ENCODE data around the gene ZBTB32. TPM values are rescaled to one million over a fixed set of nuclear protein-coding genes. Genes with fewer than 3 reads are reported as not detected.

Gene ZBTB32
- total and polyA plus RNA-seq, 3 donors from 2014 or later, result 26.1 to 125 (median 32.5) TPM

DNA sequence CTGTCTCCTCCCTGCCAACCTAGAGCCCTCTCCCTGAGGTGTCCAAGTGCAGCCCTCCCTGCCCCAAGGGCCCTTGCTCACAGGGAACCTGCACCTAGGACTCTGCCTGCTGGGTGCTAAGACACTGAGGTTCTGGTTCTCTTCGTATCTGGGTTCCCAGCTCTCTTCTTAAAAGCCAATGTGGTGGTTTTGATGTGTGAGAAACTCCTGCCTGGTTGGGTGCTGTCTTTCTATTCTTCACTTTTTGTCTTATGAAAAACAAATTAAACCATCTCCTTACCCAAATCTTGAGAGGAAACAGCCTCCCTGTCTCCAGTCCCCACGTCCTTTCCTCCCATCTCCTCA, 9.1 kb downstream of the ZBTB32 start:
- no peak for DNase-seq
- intact Hi-C loops (cut with DNase I; ENCODE audit: low total_unique reads), result loop anchor here (10.0 kb wide), 1 partner anchor 169 kb away; the partner anchor contains the start of gene TMEM147
- H3K36me3 ChIP-seq (ENCODE audit: low read depth, missing control alignments), result no peaks in the 10 kb centered on the region
- TF ChIP-seq CTCF (IDR thresholded peaks at IDR 0.05) (no peak), POLR2A (IDR thresholded peaks at IDR 0.05) (no peak)
- WGBS, 2 donors, result 80 to 94% methylated on average over 2 of the region's 2 CpGs
- no peak overlapping the region for H3K27ac ChIP-seq
- H3K27me3 ChIP-seq, result no peaks in the 10 kb centered on the region
- peaks cover 10% of the 10 kb centered on the region for H3K4me1 ChIP-seq
- H3K9me3 ChIP-seq, result no peaks in the 10 kb centered on the region
- no peak overlapping the region for H3K4me3 ChIP-seq

DNA sequence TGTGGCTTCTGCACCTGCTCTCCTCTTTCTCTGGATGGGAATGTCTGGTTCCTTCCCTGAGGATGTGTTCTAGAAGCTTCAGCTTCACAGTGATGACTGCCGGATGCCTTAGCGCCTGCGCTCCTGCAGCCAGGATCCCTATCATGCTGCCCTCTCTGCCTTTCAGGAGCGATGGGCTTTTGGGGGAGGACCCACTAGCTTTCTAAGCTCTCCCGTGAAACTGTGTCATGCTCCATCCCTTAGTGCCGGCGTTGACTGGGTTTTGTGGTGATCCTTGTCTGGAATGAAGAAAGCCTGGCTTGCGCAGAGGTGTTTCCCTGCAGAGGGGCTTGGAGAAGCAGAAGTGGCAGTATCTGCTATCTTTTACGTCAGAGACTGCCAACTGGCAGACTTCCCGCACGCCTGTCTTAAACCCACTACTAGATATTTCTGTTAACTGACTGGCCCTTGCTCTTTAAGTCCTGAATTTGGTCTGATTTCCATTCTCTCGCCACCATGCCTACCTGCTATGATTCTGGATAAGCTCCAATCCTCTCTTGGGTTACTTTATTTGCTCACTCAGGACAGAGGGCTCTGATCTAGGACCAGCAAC, 9.6 kb downstream of the ZBTB32 start:
- DNase-seq, result no peak
- Histone ChIP-seq H3K36me3 (ENCODE audit: low read depth, missing control alignments) (no peaks in the 10 kb centered on the region), H3K4me3 (no peak overlapping the region), H3K27ac (no peak overlapping the region), H3K4me1 (peaks cover 12% of the 10 kb centered on the region), H3K27me3 (no peaks in the 10 kb centered on the region), H3K9me3 (no peaks in the 10 kb centered on the region)
- intact Hi-C loops (cut with DNase I; ENCODE audit: low total_unique reads), result loop anchor here (10.0 kb wide), 1 partner anchor 169 kb away; the partner anchor contains the start of gene TMEM147
- TF ChIP-seq POLR2A (IDR thresholded peaks at IDR 0.05), result no peak
- no peak for TF ChIP-seq CTCF (IDR thresholded peaks at IDR 0.05)
- WGBS, 2 donors, result 79 to 89% methylated on average over 10 to 12 of the region's 12 CpGs

GRCh38 chr19:35714601-35715354, 10.4 kb downstream of the ZBTB32 start:
- Histone ChIP-seq H3K4me1 (peaks cover 20% of the 10 kb centered on the region), H3K36me3 (ENCODE audit: low read depth, missing control alignments) (no peaks in the 10 kb centered on the region), H3K27ac (no peak overlapping the region), H3K27me3 (no peaks in the 10 kb centered on the region), H3K9me3 (no peaks in the 10 kb centered on the region), H3K4me3 (no peak overlapping the region)
- WGBS, 2 donors, result 70 to 78% methylated on average over 10 to 14 of the region's 14 CpGs
- TF ChIP-seq CTCF (IDR thresholded peaks at IDR 0.05) (no peak), POLR2A (IDR thresholded peaks at IDR 0.05) (no peak)
- DNase-seq, result no peak
- intact Hi-C loops (cut with DNase I; ENCODE audit: low total_unique reads), result loop anchor here (10.0 kb wide), 1 partner anchor 170 kb away; the partner anchor contains the start of gene TMEM147

DNA sequence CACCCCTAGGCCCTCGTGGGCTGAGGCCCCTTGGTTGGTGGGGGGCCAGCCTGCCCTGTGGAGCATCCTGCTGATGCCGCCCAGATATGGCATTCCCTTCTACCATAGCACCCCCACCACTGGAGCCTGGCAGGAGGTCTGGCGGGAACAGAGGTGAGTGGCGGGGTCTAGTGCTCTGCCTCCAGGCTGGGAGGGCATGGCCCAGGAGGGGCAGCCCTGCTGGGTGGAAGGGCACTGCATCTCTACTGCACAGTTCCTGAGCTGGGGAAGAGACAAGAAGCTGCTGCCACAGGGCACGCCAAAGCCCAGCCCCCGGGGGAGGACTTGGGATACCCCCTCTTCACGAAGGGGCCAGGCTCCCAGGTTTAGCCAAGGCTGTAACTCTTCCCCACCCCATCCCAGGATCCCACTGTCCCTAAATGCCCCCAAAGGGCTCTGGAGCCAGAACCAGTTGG, 11.0 kb downstream of the ZBTB32 start:
- Histone ChIP-seq H3K4me3 (no peak overlapping the region), H3K36me3 (ENCODE audit: low read depth, missing control alignments) (no peaks in the 10 kb centered on the region), H3K27ac (no peak overlapping the region), H3K9me3 (no peaks in the 10 kb centered on the region), H3K4me1 (peaks cover 25% of the 10 kb centered on the region), H3K27me3 (no peaks in the 10 kb centered on the region)
- TF ChIP-seq POLR2A (IDR thresholded peaks at IDR 0.05) (no peak), CTCF (IDR thresholded peaks at IDR 0.05) (no peak)
- DNase-seq, result no peak
- 60 to 77% methylated on average over 1 to 7 of the region's 7 CpGs for WGBS, 2 donors
- intact Hi-C loops (cut with DNase I; ENCODE audit: low total_unique reads), result loop anchor here (10.0 kb wide), 1 partner anchor 171 kb away; the partner anchor contains the start of gene TMEM147
